ENCODE data around the gene RFTN1.

DNA sequence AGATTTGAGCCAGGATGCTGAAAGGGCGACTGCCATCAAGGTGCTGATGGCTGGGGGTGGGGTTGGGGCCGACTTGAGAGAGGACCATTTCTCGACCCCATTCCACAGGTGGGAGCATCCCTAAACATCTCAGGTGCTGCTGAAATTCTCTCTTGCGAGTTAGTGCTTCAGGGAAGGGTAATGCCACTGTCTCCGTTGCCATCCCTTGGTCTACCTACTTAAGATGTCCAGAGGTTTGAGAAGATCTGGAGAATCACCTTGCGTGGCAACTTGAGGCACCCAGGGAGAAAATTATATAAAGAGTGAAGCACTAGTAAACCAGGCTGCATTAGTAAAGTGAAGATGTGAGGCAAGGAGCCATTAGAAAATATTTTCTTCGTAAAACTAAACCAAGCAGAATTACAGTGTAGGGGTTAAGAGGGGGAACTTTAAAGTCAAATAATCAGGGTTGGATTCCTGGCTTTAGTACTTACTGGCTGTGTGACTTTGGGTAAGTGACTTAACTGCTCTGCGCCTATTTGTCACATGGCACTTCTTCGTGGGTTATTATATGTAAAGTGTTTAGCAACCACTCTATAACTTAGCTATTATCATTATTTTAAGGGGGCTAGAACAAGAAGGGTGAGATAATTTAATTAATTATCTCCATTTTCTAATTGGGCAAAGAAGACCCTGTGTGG, 662 bp upstream of the RFTN1 start:
- TF ChIP-seq, protein P1, sequence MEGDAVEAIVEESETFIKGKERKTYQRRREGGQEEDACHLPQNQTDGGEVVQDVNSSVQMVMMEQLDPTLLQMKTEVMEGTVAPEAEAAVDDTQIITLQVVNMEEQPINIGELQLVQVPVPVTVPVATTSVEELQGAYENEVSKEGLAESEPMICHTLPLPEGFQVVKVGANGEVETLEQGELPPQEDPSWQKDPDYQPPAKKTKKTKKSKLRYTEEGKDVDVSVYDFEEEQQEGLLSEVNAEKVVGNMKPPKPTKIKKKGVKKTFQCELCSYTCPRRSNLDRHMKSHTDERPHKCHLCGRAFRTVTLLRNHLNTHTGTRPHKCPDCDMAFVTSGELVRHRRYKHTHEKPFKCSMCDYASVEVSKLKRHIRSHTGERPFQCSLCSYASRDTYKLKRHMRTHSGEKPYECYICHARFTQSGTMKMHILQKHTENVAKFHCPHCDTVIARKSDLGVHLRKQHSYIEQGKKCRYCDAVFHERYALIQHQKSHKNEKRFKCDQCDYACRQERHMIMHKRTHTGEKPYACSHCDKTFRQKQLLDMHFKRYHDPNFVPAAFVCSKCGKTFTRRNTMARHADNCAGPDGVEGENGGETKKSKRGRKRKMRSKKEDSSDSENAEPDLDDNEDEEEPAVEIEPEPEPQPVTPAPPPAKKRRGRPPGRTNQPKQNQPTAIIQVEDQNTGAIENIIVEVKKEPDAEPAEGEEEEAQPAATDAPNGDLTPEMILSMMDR (conservative IDR thresholded peaks at IDR 0.05; ENCODE audit: low read length) = no peak
- no peak for TF ChIP-seq EZH2phosphoT487 (IDR thresholded peaks at IDR 0.05; ENCODE audit: borderline replicate concordance, low read depth, low read length)

Data from OCI-LY7 (cell line).